LoVo (cell line): Measurements from ENCODE around the gene NEURL1B.

Experiments
- DNase-seq: peaks from one replicate; pipeline ENCODE4 v3.0.0-alpha.2; 2016; ENCODE audit warnings: low spot score

Gene NEURL1B

GRCh38 chr5:172732201-172732865 is 91.3 kb downstream of the NEURL1B start:
- no peak for DNase-seq

DNA sequence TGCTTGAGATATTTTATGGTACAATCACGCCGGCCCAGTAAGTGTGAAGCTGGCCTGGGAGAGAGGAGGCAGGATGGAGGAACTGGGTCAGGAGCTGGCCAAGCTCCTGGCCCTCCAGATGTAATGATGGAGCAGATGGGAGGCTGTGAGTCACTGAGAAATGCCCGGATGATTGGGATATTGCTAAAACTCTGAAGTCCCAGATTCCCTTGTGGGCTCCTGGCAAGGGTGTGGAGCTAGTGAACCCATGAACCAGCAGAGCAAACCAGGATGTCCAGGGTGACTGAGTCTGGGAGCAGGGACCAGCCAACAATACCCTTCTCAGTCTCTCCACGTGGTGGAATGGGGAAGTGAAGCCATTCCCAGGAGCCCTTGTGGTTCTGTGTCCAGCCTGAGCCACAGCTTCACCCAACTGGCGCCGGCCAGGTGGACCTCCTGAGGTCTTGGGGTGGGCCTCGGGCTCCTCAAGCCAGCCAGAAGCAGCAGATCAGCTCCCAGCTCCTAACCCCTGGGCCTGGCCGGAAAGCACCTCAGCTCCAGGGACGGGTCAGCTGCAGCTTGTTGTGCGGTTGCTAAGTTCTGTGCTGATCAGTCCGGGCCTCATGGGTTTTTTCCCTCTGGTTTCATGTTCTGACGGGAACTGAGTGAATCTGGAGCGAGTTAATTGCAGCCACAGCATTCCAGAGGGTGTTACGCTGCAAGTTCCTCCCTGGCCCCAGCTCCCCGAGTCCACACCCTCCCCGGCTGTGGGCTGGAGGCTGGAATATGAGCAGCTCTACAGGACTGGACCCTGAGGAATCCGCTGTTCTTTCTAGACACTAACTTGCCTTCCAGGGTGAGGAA is 92.3 kb downstream of the NEURL1B start:
- no peak for DNase-seq

GRCh38 chr5:172733974-172734346 is 92.9 kb downstream of the NEURL1B start:
- DNase-seq: no peak

DNA sequence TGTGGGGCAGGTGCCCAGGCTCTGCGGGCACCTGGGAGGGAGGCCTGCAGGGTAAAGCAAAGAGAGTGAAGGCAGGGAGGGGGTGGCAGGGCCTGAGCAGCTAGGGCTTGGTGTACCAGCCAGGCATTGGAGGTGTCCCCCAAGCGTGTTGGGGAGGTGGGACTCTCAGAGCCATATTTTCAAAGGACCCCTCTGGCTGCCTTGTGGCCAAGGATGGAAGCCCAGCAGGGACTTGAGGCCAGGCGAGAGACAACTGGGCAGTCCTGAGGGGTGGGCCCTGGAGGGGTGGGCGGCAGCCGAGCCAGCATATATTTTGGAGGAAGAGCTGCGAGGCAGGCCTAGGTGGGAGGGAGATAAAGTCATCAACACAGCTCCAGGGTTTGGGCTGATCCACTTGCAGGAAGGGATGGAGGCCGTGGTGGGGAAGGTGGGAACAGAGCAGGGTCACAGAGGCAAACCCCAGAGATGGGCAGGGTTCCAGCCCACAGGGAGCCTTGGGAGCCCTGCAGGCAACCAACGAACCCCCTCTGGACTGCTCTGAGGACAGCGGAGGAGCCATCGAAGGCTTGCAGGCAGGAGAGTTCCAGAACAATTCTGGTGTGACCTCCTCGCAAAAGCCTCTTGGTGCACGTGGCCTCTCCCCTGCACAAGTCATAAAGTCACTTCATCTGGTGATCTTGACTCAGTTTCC is 94.2 kb downstream of the NEURL1B start:
- DNase-seq: no peak

GRCh38 chr5:172736508-172737135 is 95.6 kb downstream of the NEURL1B start:
- no peak for DNase-seq

DNA sequence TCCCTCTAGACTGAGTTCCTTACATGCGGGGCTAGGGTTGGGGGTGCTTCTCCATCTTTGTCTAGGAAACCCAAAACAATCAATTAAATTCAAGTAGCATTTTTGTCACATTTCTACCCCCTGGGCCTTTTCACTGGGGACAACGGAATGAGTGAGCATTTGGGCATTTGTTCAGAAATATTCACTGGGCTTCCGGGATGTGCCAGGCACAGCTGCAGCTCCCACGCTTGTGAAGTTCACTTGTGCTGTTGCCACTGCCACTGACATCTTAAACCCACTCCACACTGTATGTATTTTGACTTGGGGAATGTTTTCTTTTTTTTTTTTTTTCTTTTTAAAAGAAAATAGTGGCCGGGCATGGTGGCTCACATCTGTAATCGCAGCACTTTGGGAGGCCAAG is 98.3 kb downstream of the NEURL1B start:
- no peak for DNase-seq

DNA sequence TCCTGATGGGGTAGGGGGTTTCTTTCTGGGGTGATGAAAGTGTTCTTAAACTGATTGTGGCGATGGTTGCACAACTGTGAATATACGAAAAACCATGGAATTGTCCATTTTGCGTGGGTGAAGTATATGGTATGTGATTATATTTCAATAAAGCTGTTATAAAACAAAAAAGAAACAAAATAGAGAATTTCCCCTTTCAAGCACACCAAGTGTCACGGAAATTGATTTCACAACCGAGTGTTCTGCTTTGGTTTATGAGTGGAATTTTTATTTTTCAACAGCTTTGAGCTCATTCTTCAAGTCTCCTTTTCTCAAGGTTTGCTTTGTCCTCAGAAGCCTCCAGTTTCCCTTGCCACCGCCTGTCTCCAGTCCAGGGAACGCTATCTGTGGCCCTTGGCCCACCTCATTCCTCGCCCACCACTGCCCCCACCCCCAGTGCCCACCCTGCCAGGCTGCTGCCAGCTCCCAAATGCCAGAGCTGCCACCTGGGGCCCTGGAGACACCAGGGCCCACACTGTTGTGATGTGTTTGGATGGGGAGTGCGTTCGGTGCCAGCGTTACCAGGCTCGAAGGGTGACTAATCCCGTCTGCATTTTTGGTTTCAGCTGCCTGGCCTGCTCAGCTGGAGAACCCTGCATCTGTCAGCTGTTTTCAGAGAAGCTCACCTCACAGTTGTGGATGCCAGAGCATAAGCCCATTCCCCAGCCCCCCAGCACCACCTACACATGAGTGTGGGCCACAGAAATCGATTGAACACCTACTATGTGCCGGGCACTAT is 99.6 kb downstream of the NEURL1B start:
- no peak for DNase-seq
